H1 (cell line): ENCODE results near the gene ERN2. TPM values are rescaled to one million over a fixed set of nuclear protein-coding genes. Genes with fewer than 3 reads are reported as not detected.

Source experiments
- CTCF ChIA-PET: fragments of 300-600 bp; sonication (Branson Sonifier 250); formaldehyde crosslinking; loops from one replicate; lab custom pipeline; 2021; ENCODE audit not compliant: partially characterized antibody; lab: Charles Lee
- POLR2A ChIA-PET: fragments of 300-600 bp; sonication (Branson Sonifier 250); formaldehyde crosslinking; loops from one replicate; lab custom pipeline; 2021; ENCODE audit warnings: inconsistent platforms; ENCODE audit not compliant: partially characterized antibody; lab: Charles Lee
- DNase-seq, 2 experiments: peaks; one replicate each; pipeline versions ENCODE4 v3.0.0 to v3.0.0-alpha.2; 2010 to 2022; ENCODE audit warnings: low spot score in 2 of 2, low read depth in 1 of 2, mixed read lengths in 1 of 2
- FAIRE-seq: peaks from 2 replicates; lab custom pipeline; 2011; peaks lifted over from hg19 to GRCh38; lab: Jason Lieb, UNC
- H2AFZ ChIP-seq: 2 replicates; pipeline ENCODE4 v1.8.1; 2012; ENCODE audit warnings: low read length, inconsistent platforms
- H2AK5ac ChIP-seq: 2 replicates; pipeline ENCODE4 v1.6.1; 2013; ENCODE audit warnings: low read depth, low read length
- H2BK120ac ChIP-seq: replicated peaks from 2 replicates; pipeline ENCODE3; 2013; ENCODE audit warnings: low read depth, low read length, inconsistent platforms
- H2BK12ac ChIP-seq: 2 replicates; pipeline ENCODE4 v1.6.1; 2013; ENCODE audit warnings: low read depth, low read length
- H2BK15ac ChIP-seq: 2 replicates; pipeline ENCODE4 v1.6.1; 2013; ENCODE audit warnings: low read length
- H2BK20ac ChIP-seq: 2 replicates; pipeline ENCODE4 v1.6.1; 2013; ENCODE audit warnings: low read length
- H2BK5ac ChIP-seq: 2 replicates; pipeline ENCODE4 v1.6.1; 2013; ENCODE audit warnings: low read depth, low read length
- H3K14ac ChIP-seq: 2 replicates; pipeline ENCODE4 v1.6.1; 2013; ENCODE audit warnings: inconsistent platforms; ENCODE audit not compliant: insufficient read length
- H3K18ac ChIP-seq: 2 replicates; pipeline ENCODE4 v1.6.1; 2013; ENCODE audit warnings: low read length; ENCODE audit errors: extremely low read depth
- H3K23ac ChIP-seq: 2 replicates; pipeline ENCODE4 v1.6.1; 2013; ENCODE audit warnings: inconsistent platforms; ENCODE audit not compliant: insufficient read length
- H3K23me2 ChIP-seq: 2 replicates; pipeline ENCODE4 v1.6.1; 2013; ENCODE audit warnings: low read depth, low read length
- H3K27ac ChIP-seq: 2 replicates; pipeline ENCODE4 v1.6.1; 2011; ENCODE audit warnings: low read depth, low read length, inconsistent platforms
- H3K27me3 ChIP-seq, 4 experiments: replicated peaks in 1 of 4; 1 replicate in 1 of 4; 2 replicates in 3 of 4; pipeline versions ENCODE4 v1.6.1 to v1.8.1; 2011 to 2013; ENCODE audit warnings: low read length in 3 of 4, mild to moderate bottlenecking in 3 of 4, inconsistent platforms in 2 of 4, mixed read lengths in 2 of 4, moderate library complexity in 1 of 4; ENCODE audit not compliant: control insufficient read depth in 3 of 4, insufficient read depth in 3 of 4; ENCODE audit errors: extremely low read depth in 1 of 4
- H3K36me3 ChIP-seq, 4 experiments: 2 replicates each; pipeline versions ENCODE4 v1.6.1 to v1.8.1; 2011 to 2013; ENCODE audit warnings: mild to moderate bottlenecking in 4 of 4, low read length in 3 of 4, moderate library complexity in 2 of 4, control low read depth in 1 of 4, inconsistent platforms in 1 of 4; ENCODE audit not compliant: insufficient read depth in 4 of 4, control insufficient read depth in 2 of 4
- H3K4ac ChIP-seq: replicated peaks from 2 replicates; pipeline ENCODE3; 2013; ENCODE audit warnings: low read length, low read depth, mixed read lengths, inconsistent platforms; ENCODE audit not compliant: insufficient read length
- H3K4me1 ChIP-seq, 4 experiments: replicated peaks in 1 of 4; 1 replicate in 1 of 4; 2 replicates in 3 of 4; pipeline versions ENCODE4 v1.6.1 to v1.8.1; 2011 to 2013; ENCODE audit warnings: low read length in 3 of 4, inconsistent platforms in 2 of 4, mixed read lengths in 1 of 4; ENCODE audit not compliant: insufficient read depth in 4 of 4, control insufficient read depth in 3 of 4
- H3K4me2 ChIP-seq, 2 experiments: 2 replicates each; pipeline versions ENCODE4 v1.6.1 to v1.8.1; 2011 to 2013; ENCODE audit warnings: low read depth in 2 of 2, low read length in 2 of 2, control low read depth in 1 of 2, inconsistent platforms in 1 of 2, mild to moderate bottlenecking in 1 of 2; ENCODE audit not compliant: insufficient read depth in 1 of 2
- H3K4me3 ChIP-seq, 4 experiments: fragments of 200-600, 300-600 bp in 1 of 4; sonication (generic), shearing (Covaris generic), sonication (Bioruptor Twin) in 1 of 4; 2 replicates each; pipeline versions ENCODE4 v1.5.1 to v1.8.1; 2011 to 2016; ENCODE audit warnings: low read length in 4 of 4, low read depth in 3 of 4, control low read depth in 2 of 4, inconsistent platforms in 2 of 4, mild to moderate bottlenecking in 2 of 4, mixed read lengths in 1 of 4, moderate library complexity in 1 of 4; ENCODE audit not compliant: insufficient read depth in 2 of 4; ENCODE audit errors: extremely low read depth in 1 of 4
- H3K56ac ChIP-seq: replicated peaks from 2 replicates; pipeline ENCODE3; 2013; ENCODE audit warnings: low read depth, mild to moderate bottlenecking, mixed read lengths, low read length, inconsistent platforms; ENCODE audit not compliant: insufficient read length
- H3K79me1 ChIP-seq: 2 replicates; pipeline ENCODE4 v1.6.1; 2013; ENCODE audit warnings: low read depth, low read length, control low read depth
- H3K79me2 ChIP-seq, 2 experiments: 2 replicates each; pipeline versions ENCODE4 v1.6.1 to v1.8.1; 2012 to 2013; ENCODE audit warnings: low read length in 2 of 2, mild to moderate bottlenecking in 2 of 2, inconsistent platforms in 1 of 2; ENCODE audit not compliant: insufficient read depth in 2 of 2, control insufficient read depth in 1 of 2
- H3K9ac ChIP-seq, 4 experiments: replicated peaks in 1 of 4; 1 replicate in 1 of 4; 2 replicates in 3 of 4; pipeline versions ENCODE4 v1.6.1 to v1.8.1; 2011 to 2013; ENCODE audit warnings: low read depth in 3 of 4, low read length in 3 of 4, control low read depth in 2 of 4, mild to moderate bottlenecking in 2 of 4, moderate library complexity in 2 of 4, inconsistent platforms in 1 of 4; ENCODE audit errors: extremely low read depth in 1 of 4
- H3K9me3 ChIP-seq, 2 experiments: 2 replicates each; pipeline versions ENCODE4 v1.6.1 to v1.8.1; 2012 to 2013; ENCODE audit warnings: mild to moderate bottlenecking in 2 of 2, moderate library complexity in 2 of 2, control low read depth in 1 of 2, inconsistent platforms in 1 of 2, low read depth in 1 of 2, low read length in 1 of 2, mixed read lengths in 1 of 2; ENCODE audit not compliant: insufficient read depth in 2 of 2
- H4K20me1 ChIP-seq, 2 experiments: replicated peaks in 1 of 2; 2 replicates each; pipeline versions ENCODE3 to v1.8.1; 2011 to 2013; ENCODE audit warnings: inconsistent platforms in 2 of 2, low read length in 2 of 2, mild to moderate bottlenecking in 1 of 2; ENCODE audit not compliant: insufficient read depth in 2 of 2, control insufficient read depth in 1 of 2
- H4K5ac ChIP-seq: 2 replicates; pipeline ENCODE4 v1.6.1; 2013; ENCODE audit warnings: low read length, low read depth, mixed read lengths, inconsistent platforms; ENCODE audit not compliant: insufficient read length
- H4K8ac ChIP-seq: 2 replicates; pipeline ENCODE4 v1.8.0; 2013; ENCODE audit warnings: mild to moderate bottlenecking, moderate library complexity, low read length, inconsistent platforms; ENCODE audit not compliant: insufficient read depth; ENCODE audit errors: extremely low read depth
- H4K91ac ChIP-seq: replicated peaks from 2 replicates; pipeline ENCODE3; 2013; ENCODE audit warnings: low read length, mixed read lengths, inconsistent platforms; ENCODE audit not compliant: insufficient read length
- PHF8 ChIP-seq: fragments of 200-600 bp; sonication (generic); conservative IDR thresholded peaks from 2 replicates; pipeline ENCODE4 v1.7.1; 2012; ENCODE audit warnings: low read depth, mild to moderate bottlenecking, inconsistent platforms, low read length, moderate library complexity
- POLR2AphosphoS5 ChIP-seq: IDR thresholded peaks from 2 replicates; pipeline ENCODE4 v1.6.1; 2011; ENCODE audit warnings: low read depth, low read length
- polyA plus RNA-seq, 7 experiments: library from polyadenylated mRNA; depleted of rRNA in 3 of 7; stranded (reverse) in 5 of 7; unstranded in 2 of 7; fragments of >200 nt in 5 of 7; fragments of 200-250 nt in 2 of 7; gene quantifications; 1 replicate in 5 of 7; 2 replicates in 1 of 7; 4 replicates in 1 of 7; pipeline versions ENCODE4 v1.2.1 to v1.2.3, GENCODE V29; 2011 to 2013; ENCODE audit warnings: missing spikeins in 2 of 7, mixed read lengths in 2 of 7
- total RNA-seq: library from RNA; stranded (reverse); fragmentation: NEBNext Ultra II Directional; extraction: Animal tissue kit (Norgen Biotek cat#: 25700); gene quantifications from 2 replicates; pipeline ENCODE4 v1.2.1, GENCODE V29; 2021

ERN2 gene
- total and polyA plus RNA-seq, 2 of the 8 experiments (the other 6 are each of a cell fraction or from before 2014, with no cell fraction given) = 2.4 to 4.4 TPM

- no peak overlapping the region for H3K27ac ChIP-seq
- H2BK5ac ChIP-seq = no peak overlapping the region
- H2BK12ac ChIP-seq = no peak overlapping the region
- no peak for TF ChIP-seq PHF8
- no peak for TF ChIP-seq POLR2AphosphoS5
- no peaks in the 10 kb centered on the region for H3K79me2 ChIP-seq
- no peak overlapping the region for H3K14ac ChIP-seq
- no peak for DNase-seq
- no peaks in the 10 kb centered on the region for H4K20me1 ChIP-seq
- ChIA-PET POLR2A (interaction anchor here (1.0 to 1.6 kb wide), 3 partner anchors 12 to 30 kb away, joined by 3 to 4 read pairs (median 3); no protein-coding TSS in a partner anchor), CTCF (interaction anchor here (0.7 to 1.5 kb wide), 6 partner anchors 9 to 544 kb away, joined by 3 to 4 read pairs (median 3); no protein-coding TSS in a partner anchor)
- H3K4ac ChIP-seq = no peak overlapping the region
- H3K9ac ChIP-seq = no peak overlapping the region
- H3K4me2 ChIP-seq = no peak overlapping the region
- H3K4me1 ChIP-seq = no peaks in the 10 kb centered on the region; a peak in 2 of 7 replicates
- H2AK5ac ChIP-seq = no peak overlapping the region
- H3K23me2 ChIP-seq = peaks cover 10% of the 10 kb centered on the region; the same call in 1 of the 2 replicates
- H3K27me3 ChIP-seq = peaks cover 2 to 19% (median 17%) of the 10 kb centered on the region in 4 experiments
- no peak overlapping the region for H2BK15ac ChIP-seq
- FAIRE-seq = peak; percentile 7
- no peak overlapping the region for H3K18ac ChIP-seq
- no peak overlapping the region for H3K23ac ChIP-seq
- H3K36me3 ChIP-seq = no peaks in the 10 kb centered on the region
- H4K5ac ChIP-seq = no peak overlapping the region
- no peak overlapping the region for H3K56ac ChIP-seq
- no peak overlapping the region for H4K91ac ChIP-seq
- no peak overlapping the region for H4K8ac ChIP-seq
- H3K79me1 ChIP-seq = no peaks in the 10 kb centered on the region
- no peak overlapping the region for H2BK20ac ChIP-seq
- H3K4me3 ChIP-seq = no peak overlapping the region
- H2AFZ ChIP-seq = no peak overlapping the region
- H2BK120ac ChIP-seq = no peak overlapping the region
- H3K9me3 ChIP-seq = peaks cover 8% of the 10 kb centered on the region in 2 experiments; a peak in 2 of 4 replicates
Measured at GRCh38 chr16:23709536-23709935, 3.5 kb downstream of the ERN2 start.
